SJSA1 (cell line): ENCODE measurements around the gene MPC1L. TPM values are rescaled to one million over a fixed set of nuclear protein-coding genes. Genes with fewer than 3 reads are reported as not detected.

Experiments
- DNase-seq, 2 experiments: peaks; one replicate each; pipeline ENCODE4 v3.0.0-alpha.2; 2015 to 2020; ENCODE audit warnings: low spot score in 2 of 2, low read depth in 1 of 2
- H3K27ac ChIP-seq: fragments of 250-450 bp; sonication (Bioruptor Pico); 2 replicates; pipeline ENCODE4 v1.5.1; 2020; ENCODE audit warnings: mild to moderate bottlenecking, moderate library complexity
- H3K27me3 ChIP-seq: fragments of 250-450 bp; sonication (Bioruptor Pico); replicated peaks from 2 replicates; pipeline ENCODE4 v1.5.1; 2020; ENCODE audit warnings: mild to moderate bottlenecking, moderate library complexity
- H3K36me3 ChIP-seq: fragments of 250-450 bp; sonication (Bioruptor Pico); 2 replicates; pipeline ENCODE4 v1.5.1; 2020; ENCODE audit warnings: mild to moderate bottlenecking
- H3K4me1 ChIP-seq: fragments of 250-450 bp; sonication (Bioruptor Pico); replicated peaks from 2 replicates; pipeline ENCODE4 v1.6.1; 2021; ENCODE audit warnings: mild to moderate bottlenecking
- H3K4me3 ChIP-seq: fragments of 250-450 bp; sonication (Bioruptor Pico); 2 replicates; pipeline ENCODE4 v1.5.1; 2020; ENCODE audit warnings: mild to moderate bottlenecking
- H3K9me3 ChIP-seq: fragments of 250-450 bp; sonication (Bioruptor Pico); replicated peaks from 2 replicates; pipeline ENCODE4 v1.5.1; 2020; ENCODE audit warnings: mild to moderate bottlenecking
- total RNA-seq: library from RNA; depleted of rRNA; stranded (reverse); fragments of >200 nt; shearing (Covaris generic); gene quantifications from 2 replicates; pipeline ENCODE4 v1.2.3, GENCODE V29; 2014; rRNA removed

The MPC1L gene
- total RNA-seq, 1 experiment from 2014 or later = not detected

GRCh38 chrX:40647307-40648197 lies 24.3 kb downstream of the MPC1L start, which contains the start of gene CXorf38:
CXorf38 (minus strand) TSS chrX:40647561; CDS start chrX:40647520, 41 bp downstream.
- peak; percentile 82 to 86 for DNase-seq
- H3K27ac ChIP-seq = peak within 1 kb of the TSS; percentile 70
- H3K4me3 ChIP-seq = peak within 1 kb of the TSS; percentile 59
- peaks cover 20% of the 10 kb centered on the region for H3K4me1 ChIP-seq
- H3K9me3 ChIP-seq = no peaks in the 10 kb centered on the region
- no peaks in the 10 kb centered on the region for H3K36me3 ChIP-seq
- H3K27me3 ChIP-seq = no peaks in the 10 kb centered on the region

GRCh38 chrX:40651620-40652223 lies 28.5 kb downstream of the MPC1L start:
- Histone ChIP-seq H3K9me3 (no peaks in the 10 kb centered on the region), H3K27ac (no peak overlapping the region), H3K4me3 (no peak overlapping the region), H3K36me3 (peaks cover 3% of the 10 kb centered on the region; the same call in 1 of the 2 replicates), H3K27me3 (no peaks in the 10 kb centered on the region), H3K4me1 (peaks cover 5% of the 10 kb centered on the region; the same call in 1 of the 2 replicates)
- peak in 1 of 2 experiments; percentile 27 for DNase-seq

DNA sequence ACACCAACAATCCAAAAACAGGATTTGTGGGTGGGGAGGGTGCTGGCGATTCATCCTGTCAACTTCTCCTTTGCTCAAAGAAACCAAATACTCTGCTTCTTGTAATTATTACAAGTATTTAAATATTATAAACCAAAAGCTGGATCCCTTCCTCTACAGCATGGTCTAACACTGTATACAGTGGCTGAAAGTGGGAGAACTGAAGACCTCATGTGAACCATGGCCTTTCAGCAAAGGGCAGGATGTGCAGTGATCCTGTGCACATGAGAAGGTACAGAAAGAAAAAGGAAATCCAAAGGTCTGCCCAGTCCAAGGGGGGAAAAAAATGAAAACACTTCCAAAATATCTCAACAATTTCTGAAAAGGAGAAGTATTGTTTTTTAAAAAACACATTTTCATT lies 29.4 kb downstream of the MPC1L start:
- Histone ChIP-seq H3K27me3 (no peaks in the 10 kb centered on the region), H3K4me1 (peaks cover 4% of the 10 kb centered on the region; the same call in 1 of the 2 replicates), H3K4me3 (no peak overlapping the region), H3K27ac (no peak overlapping the region), H3K36me3 (peaks cover 3% of the 10 kb centered on the region; the same call in 1 of the 2 replicates), H3K9me3 (no peaks in the 10 kb centered on the region)
- DNase-seq = no peak

- Histone ChIP-seq H3K4me1 (no peaks in the 10 kb centered on the region), H3K27ac (no peak overlapping the region), H3K27me3 (no peaks in the 10 kb centered on the region), H3K36me3 (peaks cover 3% of the 10 kb centered on the region; the same call in 1 of the 2 replicates), H3K4me3 (no peak overlapping the region), H3K9me3 (no peaks in the 10 kb centered on the region)
- DNase-seq = no peak
These were observed 30.3 kb downstream of the MPC1L start for GRCh38 chrX:40653535-40653934.

GRCh38 chrX:40660381-40660780 lies 37.2 kb downstream of the MPC1L start:
- Histone ChIP-seq H3K27me3 (no peaks in the 10 kb centered on the region), H3K4me1 (no peaks in the 10 kb centered on the region), H3K4me3 (no peak overlapping the region), H3K27ac (no peak overlapping the region), H3K36me3 (peaks cover 18% of the 10 kb centered on the region), H3K9me3 (no peaks in the 10 kb centered on the region)
- no peak for DNase-seq

DNA sequence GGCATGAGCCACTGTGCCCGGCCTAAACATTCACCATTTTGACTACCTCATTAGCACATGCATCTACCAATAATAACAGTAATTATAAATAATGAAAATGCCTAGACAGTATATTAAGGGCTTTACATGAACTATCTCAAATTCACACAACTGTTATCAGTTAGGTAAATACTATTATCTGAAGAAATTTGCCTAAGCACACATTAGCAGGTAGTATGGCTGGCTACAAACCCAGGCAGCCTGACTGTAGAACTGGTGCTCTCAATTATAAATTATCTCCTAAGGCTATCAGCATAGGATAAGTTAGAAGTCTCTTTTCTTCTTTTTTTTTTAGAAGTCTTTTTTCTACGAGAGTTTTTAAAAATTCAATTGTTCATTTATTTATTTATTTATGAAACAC lies 38.3 kb downstream of the MPC1L start:
- H3K4me1 ChIP-seq = no peaks in the 10 kb centered on the region
- DNase-seq = no peak

DNA sequence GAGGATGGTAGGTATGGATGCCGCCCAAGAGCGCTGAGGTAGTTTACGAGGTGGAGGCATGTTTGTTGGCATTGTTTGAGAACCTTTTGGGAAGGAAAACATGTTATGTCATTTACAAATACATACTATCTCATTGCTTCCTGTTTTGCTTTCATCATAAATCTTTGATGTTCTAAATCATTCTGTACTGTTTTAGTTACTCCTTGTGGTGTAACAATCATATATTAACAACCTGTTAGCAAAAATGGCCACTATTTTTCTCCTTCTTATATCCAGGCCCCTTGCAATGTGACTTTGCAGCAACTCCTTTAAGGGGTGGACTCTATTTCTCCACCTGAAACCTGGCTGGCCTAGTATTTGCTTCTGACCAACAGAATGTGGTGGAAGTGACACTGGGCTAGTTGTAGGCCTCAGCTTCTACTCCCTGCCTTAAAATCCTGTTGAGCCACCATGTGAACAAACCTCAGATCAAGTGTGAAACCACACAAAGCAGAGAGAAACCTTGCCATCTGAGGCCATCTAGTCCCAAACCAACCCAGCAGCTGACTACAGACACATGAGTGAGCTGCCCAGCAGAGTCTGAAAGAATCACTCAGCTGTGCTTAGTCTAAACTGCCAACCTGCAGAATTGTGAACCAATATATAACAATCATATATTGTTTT lies 40.0 kb downstream of the MPC1L start:
- no peak overlapping the region for H3K27ac ChIP-seq
- no peaks in the 10 kb centered on the region for H3K4me1 ChIP-seq
- no peak overlapping the region for H3K4me3 ChIP-seq
- H3K27me3 ChIP-seq = no peaks in the 10 kb centered on the region
- peaks cover 18% of the 10 kb centered on the region for H3K36me3 ChIP-seq
- DNase-seq = no peak
- no peaks in the 10 kb centered on the region for H3K9me3 ChIP-seq

More for the DNA sequence above, 38.3 kb downstream of the MPC1L start:
- Histone ChIP-seq H3K9me3 (no peaks in the 10 kb centered on the region), H3K4me3 (no peak overlapping the region), H3K36me3 (peaks cover 18% of the 10 kb centered on the region), H3K27ac (no peak overlapping the region), H3K27me3 (no peaks in the 10 kb centered on the region)

DNA sequence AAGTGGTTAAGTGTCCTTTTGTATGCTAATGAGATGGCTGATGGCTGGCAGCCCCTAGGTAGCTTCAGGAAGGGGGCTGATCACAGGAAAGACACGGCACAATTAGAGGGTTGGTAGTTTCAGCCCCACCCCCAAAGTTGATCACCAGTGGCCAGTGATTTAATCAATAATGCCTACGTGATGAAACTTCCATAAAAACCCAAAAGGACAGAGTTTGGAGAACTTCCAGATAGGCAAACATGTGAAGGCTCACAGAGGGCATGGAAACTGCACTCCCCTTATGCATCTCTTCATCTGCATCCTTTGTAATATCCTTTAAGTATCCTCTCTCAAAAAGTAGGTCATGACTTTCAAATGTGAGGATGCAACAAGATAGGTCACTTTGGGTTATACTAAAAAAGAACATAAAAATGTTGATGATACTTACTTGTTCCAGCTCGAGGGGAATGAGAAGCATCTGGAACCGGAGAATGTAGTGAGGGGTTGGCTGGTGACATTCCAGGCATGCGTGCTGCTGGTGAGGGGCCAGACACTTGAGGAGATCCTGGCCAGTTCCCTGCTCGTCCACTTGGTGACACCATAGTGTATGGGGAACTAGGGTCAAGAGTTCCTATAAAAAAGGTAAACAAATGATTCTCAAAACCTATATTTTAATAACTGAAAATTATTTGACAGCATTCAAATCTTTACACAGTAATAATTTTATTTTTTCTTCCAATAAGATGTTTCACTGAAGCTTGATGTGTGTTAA lies 40.8 kb downstream of the MPC1L start:
- Histone ChIP-seq H3K27ac (no peak overlapping the region), H3K4me3 (no peak overlapping the region), H3K36me3 (peaks cover 19% of the 10 kb centered on the region), H3K4me1 (no peaks in the 10 kb centered on the region), H3K9me3 (no peaks in the 10 kb centered on the region), H3K27me3 (no peaks in the 10 kb centered on the region)
- no peak for DNase-seq

DNA sequence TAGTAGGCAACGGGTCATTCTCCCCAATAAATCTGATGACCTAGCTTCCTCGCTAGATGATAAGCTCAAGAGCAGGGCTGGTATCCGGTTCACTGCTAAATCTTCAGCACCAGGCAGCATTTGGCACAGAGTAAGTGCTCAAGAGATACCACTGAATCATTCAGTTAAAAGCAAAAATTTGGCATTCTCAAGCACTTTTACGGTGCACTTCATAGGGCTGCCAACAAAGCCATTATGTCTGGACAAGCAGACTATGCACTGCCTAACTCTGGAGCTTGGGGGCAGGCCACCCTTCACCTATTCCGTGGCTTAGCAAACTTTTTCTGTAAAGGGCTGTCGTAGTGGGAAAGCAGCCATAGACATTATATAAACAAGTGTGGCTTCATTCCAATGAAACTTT lies 47.9 kb downstream of the MPC1L start:
- H3K4me1 ChIP-seq = no peaks in the 10 kb centered on the region
- no peaks in the 10 kb centered on the region for H3K27me3 ChIP-seq
- H3K36me3 ChIP-seq = peaks cover 13% of the 10 kb centered on the region
- DNase-seq = no peak
- no peak overlapping the region for H3K4me3 ChIP-seq
- no peaks in the 10 kb centered on the region for H3K9me3 ChIP-seq
- H3K27ac ChIP-seq = no peak overlapping the region

Other genes starting within 250 kb of the MPC1L start
- 105 and 116 TPM in 2 replicates for gene ATP6AP2, start 42.5 kb upstream of the MPC1L start, total RNA-seq
- gene CXorf38, start 24.1 kb downstream of the MPC1L start, total RNA-seq = 20.8 and 21.2 TPM in 2 replicates
- gene MED14, start 112.1 kb downstream of the MPC1L start, total RNA-seq = 9.0 and 18.9 TPM in 2 replicates